PC-9 (cell line): ENCODE data around the gene TSPEAR. TPM values are rescaled to one million over a fixed set of nuclear protein-coding genes. Genes with fewer than 3 reads are reported as not detected.

Source experiments
- BruUV-seq: library from RNA; stranded (reverse); fragments of 400-500 nt; replicated peaks from 2 replicates; lab custom pipeline; 2021; lab: Mats Ljungman, UMichigan
- CTCF ChIA-PET: fragments of 300-600 bp; sonication (Branson Sonifier 250); formaldehyde crosslinking; loops from one replicate; lab custom pipeline; 2022; ENCODE audit warnings: antibody characterized with exemption; lab: Charles Lee
- POLR2A ChIA-PET: fragments of 300-600 bp; sonication (Branson Sonifier 250); formaldehyde crosslinking; loops from one replicate; lab custom pipeline; 2022; ENCODE audit warnings: antibody characterized with exemption; ENCODE audit not compliant: unreplicated experiment; lab: Charles Lee
- DNase-seq, 2 experiments: peaks; one replicate each; pipeline versions ENCODE4 v3.0.0 to v3.0.0-alpha.2; 2015 to 2022; ENCODE audit warnings: mixed read lengths in 1 of 2
- H2AFZ ChIP-seq: fragments of 200-600 bp; sonication (generic); 2 replicates; pipeline ENCODE4 v1.8.1; 2017; ENCODE audit warnings: antibody characterized with exemption
- H3F3A ChIP-seq: fragments of 200-600 bp; sonication (generic); 2 replicates; pipeline ENCODE4 v1.8.1; 2017; ENCODE audit warnings: antibody characterized with exemption, mild to moderate bottlenecking, low read depth; ENCODE audit not compliant: insufficient read depth
- H3K27ac ChIP-seq: fragments of 200-600 bp; sonication (generic); 2 replicates; pipeline ENCODE4 v1.6.1; 2016; ENCODE audit warnings: mixed run types
- H3K27me3 ChIP-seq: fragments of 200-600 bp; sonication (generic); 2 replicates; pipeline ENCODE4 v1.6.1; 2016; ENCODE audit warnings: low read depth, mixed run types; ENCODE audit not compliant: insufficient read depth
- H3K36me3 ChIP-seq: fragments of 200-600 bp; sonication (generic); 2 replicates; pipeline ENCODE4 v1.6.1; 2016; ENCODE audit warnings: low read depth, mixed run types
- H3K4me1 ChIP-seq: fragments of 200-600 bp; sonication (generic); replicated peaks from 2 replicates; pipeline ENCODE4 v1.6.1; 2016; ENCODE audit warnings: mixed run types; ENCODE audit not compliant: insufficient read depth
- H3K4me2 ChIP-seq: fragments of 200-600 bp; sonication (generic); 2 replicates; pipeline ENCODE4 v1.6.1; 2017; ENCODE audit warnings: mixed run types
- H3K4me3 ChIP-seq: fragments of 200-600 bp; sonication (generic); 2 replicates; pipeline ENCODE4 v1.6.1; 2016; ENCODE audit warnings: mixed run types
- H3K79me2 ChIP-seq: fragments of 200-600 bp; sonication (generic); 2 replicates; pipeline ENCODE4 v1.6.1; 2017; ENCODE audit warnings: low read depth, mixed run types
- H3K9me2 ChIP-seq: fragments of 200-600 bp; sonication (generic); 2 replicates; pipeline ENCODE4 v1.8.1; 2017; ENCODE audit warnings: mild to moderate bottlenecking; ENCODE audit not compliant: insufficient read depth
- H3K9me3 ChIP-seq: fragments of 200-600 bp; sonication (generic); 2 replicates; pipeline ENCODE4 v1.8.1; 2016; ENCODE audit warnings: low read depth; ENCODE audit not compliant: insufficient read depth
- H4K20me1 ChIP-seq: fragments of 200-600 bp; sonication (generic); 2 replicates; pipeline ENCODE4 v1.8.1; 2017; ENCODE audit not compliant: insufficient read depth
- CTCF ChIP-seq: fragments of 200-600 bp; sonication (generic); conservative IDR thresholded peaks from 2 replicates; pipeline ENCODE4 v1.6.1; 2017; ENCODE audit warnings: mixed run types, antibody characterized with exemption, mild to moderate bottlenecking, moderate library complexity
- EZH2 ChIP-seq: fragments of 200-600 bp; sonication (generic); IDR thresholded peaks from 2 replicates; pipeline ENCODE4 v1.8.0; 2017; ENCODE audit warnings: antibody characterized with exemption, low read depth
- intact Hi-C: fragments of 100-400 bp; cut with micrococcal nuclease; formaldehyde crosslinking; loops from one replicate; pipeline ENCODE4 v1.10.0; 2022; ENCODE audit not compliant: unreplicated experiment
- total RNA-seq: library from RNA; stranded (reverse); gene quantifications from 2 replicates; pipeline ENCODE4 v1.2.3, GENCODE V29; 2021

Gene TSPEAR
- total RNA-seq, 1 experiment from 2014 or later: not detected

GRCh38 chr21:44710294-44710665, 1.1 kb downstream of the TSPEAR start:
- no peaks in the 10 kb centered on the region for H3K36me3 ChIP-seq
- H3K79me2 ChIP-seq: no peaks in the 10 kb centered on the region
- H3F3A ChIP-seq: no peaks in the 10 kb centered on the region
- ChIA-PET CTCF (no interaction called here), POLR2A (no interaction called here)
- H3K9me3 ChIP-seq: no peaks in the 10 kb centered on the region
- intact Hi-C loops: no loop called here
- no peak overlapping the region for H3K4me3 ChIP-seq
- H2AFZ ChIP-seq: no peak overlapping the region
- no peak for DNase-seq
- no peaks in the 10 kb centered on the region for H3K9me2 ChIP-seq
- no peaks in the 10 kb centered on the region for H3K4me1 ChIP-seq
- no peak overlapping the region for H3K4me2 ChIP-seq
- no peaks in the 10 kb centered on the region for H4K20me1 ChIP-seq
- no peak for TF ChIP-seq EZH2
- TF ChIP-seq CTCF: no peak
- H3K27ac ChIP-seq: no peak overlapping the region
- no TSS peak for BruUV-seq
- H3K27me3 ChIP-seq: peaks cover 62% of the 10 kb centered on the region

DNA sequence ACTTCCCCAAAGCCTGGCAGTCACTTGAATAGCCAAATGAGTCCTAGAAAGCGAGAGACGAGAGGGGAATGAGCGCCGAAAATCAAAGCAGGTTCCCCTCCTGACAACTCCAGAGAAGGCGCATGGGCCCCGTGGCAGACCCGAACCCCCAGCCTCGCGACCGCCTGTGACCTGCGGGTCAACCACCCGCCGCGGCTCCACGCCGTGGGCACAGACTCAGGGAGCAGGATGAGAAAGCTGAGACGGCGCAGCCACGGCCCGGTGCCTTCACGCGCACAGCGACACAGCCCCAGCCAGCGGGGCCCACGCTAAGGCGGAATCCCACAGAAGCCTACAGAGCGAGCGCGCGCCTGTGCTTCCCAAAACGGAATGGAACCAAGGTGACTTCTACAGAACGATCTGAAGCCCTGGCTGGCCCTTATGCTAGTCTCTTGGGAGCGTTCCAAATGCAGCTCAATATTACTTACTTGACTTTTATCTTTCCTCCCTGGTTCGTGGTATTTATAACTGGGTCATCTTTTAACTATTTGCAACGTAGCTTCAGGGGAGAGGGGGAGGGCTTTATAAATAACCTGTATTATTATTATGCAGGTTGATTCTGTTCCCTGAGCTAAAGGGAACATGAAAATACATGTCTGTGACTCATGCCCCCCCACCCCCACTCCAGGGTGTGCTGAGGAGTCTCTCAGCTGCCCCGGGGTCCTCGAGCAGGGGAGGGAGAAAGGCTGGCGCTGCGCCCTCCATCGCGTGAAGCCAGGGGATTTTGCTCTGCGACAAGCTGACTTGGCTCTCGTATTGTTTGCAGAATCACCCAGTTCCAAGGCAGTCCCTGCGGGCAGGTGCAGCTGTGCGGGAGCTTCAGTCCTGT, 1.7 kb downstream of the TSPEAR start:
- H3F3A ChIP-seq: no peaks in the 10 kb centered on the region
- H3K4me1 ChIP-seq: no peaks in the 10 kb centered on the region
- no peak for TF ChIP-seq EZH2
- TF ChIP-seq CTCF: no peak
- no peaks in the 10 kb centered on the region for H3K36me3 ChIP-seq
- no TSS peak for BruUV-seq
- peaks cover 62% of the 10 kb centered on the region for H3K27me3 ChIP-seq
- ChIA-PET POLR2A (no interaction called here), CTCF (no interaction called here)
- no peak overlapping the region for H3K4me3 ChIP-seq
- intact Hi-C loops: no loop called here
- H3K79me2 ChIP-seq: no peaks in the 10 kb centered on the region
- no peaks in the 10 kb centered on the region for H4K20me1 ChIP-seq
- H3K4me2 ChIP-seq: no peak overlapping the region
- no peak overlapping the region for H2AFZ ChIP-seq
- no peak for DNase-seq
- no peak overlapping the region for H3K27ac ChIP-seq
- H3K9me2 ChIP-seq: no peaks in the 10 kb centered on the region
- no peaks in the 10 kb centered on the region for H3K9me3 ChIP-seq

GRCh38 chr21:44708866-44709425, 2.4 kb downstream of the TSPEAR start:
- H3K79me2 ChIP-seq: no peaks in the 10 kb centered on the region
- H3K27me3 ChIP-seq: peaks cover 63% of the 10 kb centered on the region
- no peaks in the 10 kb centered on the region for H3K9me3 ChIP-seq
- H4K20me1 ChIP-seq: no peaks in the 10 kb centered on the region
- CTCF ChIA-PET: interaction anchor here (0.7 kb wide), 1 partner anchor 56 kb away, joined by 3 read pairs; no protein-coding TSS in a partner anchor
- no TSS peak for BruUV-seq
- no peak overlapping the region for H3K4me2 ChIP-seq
- no peaks in the 10 kb centered on the region for H3K36me3 ChIP-seq
- TF ChIP-seq CTCF (no peak), EZH2 (no peak)
- POLR2A ChIA-PET: no interaction called here
- no peaks in the 10 kb centered on the region for H3K9me2 ChIP-seq
- no peaks in the 10 kb centered on the region for H3K4me1 ChIP-seq
- no peak overlapping the region for H3K27ac ChIP-seq
- no peaks in the 10 kb centered on the region for H3F3A ChIP-seq
- intact Hi-C loops: no loop called here
- no peak overlapping the region for H2AFZ ChIP-seq
- DNase-seq: no peak
- H3K4me3 ChIP-seq: no peak overlapping the region
